ENCODE measurements around the gene SH3D19.
"Not testable (repeated sequence)": the region's sequence is repeated elsewhere in the genome, so short reads cannot be mapped to it uniquely, and the experiment has no call there.

The SH3D19 gene

GRCh38 chr4:151322570-151322969, 2.8 kb downstream of the SH3D19 start:
- no peak for DNase-seq (ENCODE audit: low read depth in 2 of 2)

GRCh38 chr4:151322161-151322560, 3.2 kb downstream of the SH3D19 start:
- not testable (repeated sequence) for DNase-seq (ENCODE audit: low read depth in 2 of 2)

- no peak for DNase-seq (ENCODE audit: low read depth in 2 of 2)
Observed at GRCh38 chr4:151321586-151321985, 3.8 kb downstream of the SH3D19 start.

- DNase-seq (ENCODE audit: low read depth in 2 of 2): no peak
Observed at GRCh38 chr4:151319490-151319889, 5.9 kb downstream of the SH3D19 start.

- no peak for DNase-seq (ENCODE audit: low read depth in 2 of 2)
Observed at GRCh38 chr4:151318307-151319006, 6.9 kb downstream of the SH3D19 start.

GRCh38 chr4:151316645-151317044, 8.8 kb downstream of the SH3D19 start:
- DNase-seq (ENCODE audit: low read depth in 2 of 2): no peak

- no peak for DNase-seq (ENCODE audit: low read depth in 2 of 2)
Observed at GRCh38 chr4:151315212-151315886, 10.1 kb downstream of the SH3D19 start.

- no peak for DNase-seq (ENCODE audit: low read depth in 2 of 2)
Observed at GRCh38 chr4:151314479-151314878, 10.9 kb downstream of the SH3D19 start.

GRCh38 chr4:151314010-151314355, 11.4 kb downstream of the SH3D19 start:
- no peak for DNase-seq (ENCODE audit: low read depth in 2 of 2)

- DNase-seq (ENCODE audit: low read depth in 2 of 2): no peak
Observed at GRCh38 chr4:151313306-151314009, 11.9 kb downstream of the SH3D19 start.

GRCh38 chr4:151310124-151310728, 15.2 kb downstream of the SH3D19 start:
- DNase-seq (ENCODE audit: low read depth in 2 of 2): no peak

- DNase-seq (ENCODE audit: low read depth in 2 of 2): no peak
Observed at GRCh38 chr4:151304755-151305154, 20.6 kb downstream of the SH3D19 start.

- DNase-seq (ENCODE audit: low read depth in 2 of 2): no peak
Observed at GRCh38 chr4:151304226-151304625, 21.2 kb downstream of the SH3D19 start.

- DNase-seq (ENCODE audit: low read depth in 2 of 2): no peak
Observed at GRCh38 chr4:151302432-151302831, 23.0 kb downstream of the SH3D19 start.

GRCh38 chr4:151297170-151297569, 28.2 kb downstream of the SH3D19 start:
- no peak for DNase-seq (ENCODE audit: low read depth in 2 of 2)

GRCh38 chr4:151296227-151296626, 29.2 kb downstream of the SH3D19 start:
- DNase-seq (ENCODE audit: low read depth in 2 of 2): no peak

GRCh38 chr4:151294833-151295496, 30.4 kb downstream of the SH3D19 start:
- DNase-seq (ENCODE audit: low read depth in 2 of 2): no peak

GRCh38 chr4:151292038-151292437, 33.4 kb downstream of the SH3D19 start:
- no peak for DNase-seq (ENCODE audit: low read depth in 2 of 2)

GRCh38 chr4:151291485-151291884, 33.9 kb downstream of the SH3D19 start:
- DNase-seq (ENCODE audit: low read depth in 2 of 2): no peak

GRCh38 chr4:151287409-151287808, 38.0 kb downstream of the SH3D19 start:
- no peak for DNase-seq (ENCODE audit: low read depth in 2 of 2)

- DNase-seq (ENCODE audit: low read depth in 2 of 2): no peak
Observed at GRCh38 chr4:151284534-151285245, 40.7 kb downstream of the SH3D19 start.

Data from activated CD8-positive, alpha-beta memory T cell treated with anti-CD3 and anti-CD28 coated beads for 4 hours (primary cell).